Uterus (tissue), 4 donors: Measurements from ENCODE around the gene ICA1. TPM values are rescaled to one million over a fixed set of nuclear protein-coding genes. Genes with fewer than 3 reads are reported as not detected.
A peak's percentile ranks its signal among the peaks of the same experiment; 100 is the strongest.

Experiments
- DNase-seq, 2 donors: peaks; one replicate each; pipeline ENCODE4 v3.0.0-alpha.2; 2019 to 2020
- H3K27ac ChIP-seq, 2 donors: fragments of 200-600 bp; sonication (generic); 1 replicate in 1 of 2; 2 replicates in 1 of 2; pipeline ENCODE4 v1.5.1; 2016 to 2018
- H3K27me3 ChIP-seq, 2 donors: fragments of 200-600 bp; sonication (generic); one replicate each; pipeline ENCODE4 v1.5.1; 2018 to 2019; ENCODE audit warnings: control low read depth in 1 of 2
- H3K36me3 ChIP-seq, 2 donors: fragments of 200-600 bp; sonication (generic); one replicate each; pipeline ENCODE4 v1.5.1; 2019; ENCODE audit warnings: control low read depth in 1 of 2
- H3K4me1 ChIP-seq, 2 donors: fragments of 200-600 bp; sonication (generic); one replicate each; pipeline ENCODE4 v1.5.1; 2018 to 2019; ENCODE audit warnings: control low read depth in 1 of 2
- H3K4me3 ChIP-seq, 2 donors: fragments of 200-600 bp; sonication (generic); 1 replicate in 1 of 2; 2 replicates in 1 of 2; pipeline ENCODE4 v1.5.1; 2018 to 2019; ENCODE audit warnings: mild to moderate bottlenecking in 1 of 2
- H3K9me3 ChIP-seq, 2 donors: fragments of 200-600 bp; sonication (generic); one replicate each; pipeline ENCODE4 v1.5.1; 2019; ENCODE audit warnings: control low read depth in 1 of 2
- CTCF ChIP-seq, 4 experiments: fragments of 200-600 bp in 2 of 4; fragments of 450-650 bp in 2 of 4; sonication (generic) in 2 of 4; IDR thresholded peaks; one replicate each; pipeline ENCODE4 v1.5.1; 2016 to 2019; ENCODE audit warnings: antibody characterized with exemption in 4 of 4, mild to moderate bottlenecking in 2 of 4, moderate library complexity in 1 of 4
- POLR2A ChIP-seq, 2 donors: fragments of 450-650 bp; IDR thresholded peaks; one replicate each; pipeline ENCODE4 v1.6.1; 2016; ENCODE audit warnings: antibody characterized with exemption in 2 of 2, mild to moderate bottlenecking in 1 of 2, moderate library complexity in 1 of 2
- intact Hi-C: fragments of 100-400 bp; cut with DNase I; formaldehyde crosslinking; loops from one replicate; pipeline ENCODE4 v1.15.1; 2023; ENCODE audit warnings: low total_unique reads
- total RNA-seq, 4 donors: library from RNA; depleted of rRNA in 3 of 4; stranded (reverse); fragments of >200 nt in 3 of 4; gene quantifications; one replicate each; pipeline versions ENCODE4 v1.1.0 to v1.2.4, GENCODE V29; 2014 to 2023
- donor health status: DM: yes; HTN: yes; CAD: no.

The ICA1 gene
- total RNA-seq, 4 donors from 2014 or later = 3.5 to 36.9 (median 28.5) TPM

- Histone ChIP-seq H3K9me3 (no peaks in the 10 kb centered on the region), H3K4me3 (no peak overlapping the region), H3K27me3 (no peaks in the 10 kb centered on the region), H3K36me3 (no peaks in the 10 kb centered on the region), H3K4me1 (no peaks in the 10 kb centered on the region), H3K27ac (no peak overlapping the region)
- intact Hi-C loops = no loop called here
- DNase-seq = no peak
- TF ChIP-seq POLR2A (IDR thresholded peaks at IDR 0.05) = no peak
- TF ChIP-seq CTCF (IDR thresholded peaks at IDR 0.05) = no peak
These were observed 3.8 kb downstream of the ICA1 start for GRCh38 chr7:8258166-8258565.

- Histone ChIP-seq H3K4me1 (no peaks in the 10 kb centered on the region), H3K9me3 (no peaks in the 10 kb centered on the region), H3K4me3 (no peak overlapping the region), H3K36me3 (no peaks in the 10 kb centered on the region), H3K27me3 (no peaks in the 10 kb centered on the region), H3K27ac (no peak overlapping the region)
- DNase-seq = no peak
- intact Hi-C loops = no loop called here
- TF ChIP-seq CTCF (IDR thresholded peaks at IDR 0.05) = no peak
- TF ChIP-seq POLR2A (IDR thresholded peaks at IDR 0.05) = no peak
These were observed 6.0 kb downstream of the ICA1 start for GRCh38 chr7:8255680-8256655.

- Histone ChIP-seq H3K27ac (no peak overlapping the region), H3K36me3 (no peaks in the 10 kb centered on the region), H3K4me1 (no peaks in the 10 kb centered on the region), H3K9me3 (no peaks in the 10 kb centered on the region), H3K27me3 (no peaks in the 10 kb centered on the region), H3K4me3 (no peak overlapping the region)
- no peak for DNase-seq
- intact Hi-C loops = no loop called here
- no peak for TF ChIP-seq CTCF (IDR thresholded peaks at IDR 0.05)
- peak in 1 of 2 donors; percentile 6 for TF ChIP-seq POLR2A (IDR thresholded peaks at IDR 0.05)
These were observed 7.3 kb downstream of the ICA1 start for GRCh38 chr7:8254667-8255066.

GRCh38 chr7:8254215-8254614 lies 7.8 kb downstream of the ICA1 start:
- H3K36me3 ChIP-seq = no peaks in the 10 kb centered on the region
- no peak overlapping the region for H3K4me3 ChIP-seq
- no peak for DNase-seq
- no peak overlapping the region for H3K27ac ChIP-seq
- TF ChIP-seq POLR2A (IDR thresholded peaks at IDR 0.05) (no peak), CTCF (IDR thresholded peaks at IDR 0.05) (no peak)
- no peaks in the 10 kb centered on the region for H3K27me3 ChIP-seq
- H3K4me1 ChIP-seq = no peaks in the 10 kb centered on the region
- H3K9me3 ChIP-seq = no peaks in the 10 kb centered on the region
- intact Hi-C loops = no loop called here

- H3K4me3 ChIP-seq = no peak overlapping the region
These were observed 10.8 kb downstream of the ICA1 start for GRCh38 chr7:8251195-8251594.

More at GRCh38 chr7:8251195-8251594, 10.8 kb downstream of the ICA1 start:
- Histone ChIP-seq H3K9me3 (no peaks in the 10 kb centered on the region), H3K27ac (no peak overlapping the region), H3K4me1 (no peaks in the 10 kb centered on the region), H3K27me3 (no peaks in the 10 kb centered on the region), H3K36me3 (no peaks in the 10 kb centered on the region)
- TF ChIP-seq POLR2A (IDR thresholded peaks at IDR 0.05) (no peak), CTCF (IDR thresholded peaks at IDR 0.05) (no peak)
- no peak for DNase-seq
- intact Hi-C loops = no loop called here
